ENCODE data around the gene CCM2. TPM values are rescaled to one million over a fixed set of nuclear protein-coding genes. Genes with fewer than 3 reads are reported as not detected.

CCM2 gene
- total and polyA plus RNA-seq, 2 experiments from 2014 or later = 24.9 to 40.1 TPM

DNA sequence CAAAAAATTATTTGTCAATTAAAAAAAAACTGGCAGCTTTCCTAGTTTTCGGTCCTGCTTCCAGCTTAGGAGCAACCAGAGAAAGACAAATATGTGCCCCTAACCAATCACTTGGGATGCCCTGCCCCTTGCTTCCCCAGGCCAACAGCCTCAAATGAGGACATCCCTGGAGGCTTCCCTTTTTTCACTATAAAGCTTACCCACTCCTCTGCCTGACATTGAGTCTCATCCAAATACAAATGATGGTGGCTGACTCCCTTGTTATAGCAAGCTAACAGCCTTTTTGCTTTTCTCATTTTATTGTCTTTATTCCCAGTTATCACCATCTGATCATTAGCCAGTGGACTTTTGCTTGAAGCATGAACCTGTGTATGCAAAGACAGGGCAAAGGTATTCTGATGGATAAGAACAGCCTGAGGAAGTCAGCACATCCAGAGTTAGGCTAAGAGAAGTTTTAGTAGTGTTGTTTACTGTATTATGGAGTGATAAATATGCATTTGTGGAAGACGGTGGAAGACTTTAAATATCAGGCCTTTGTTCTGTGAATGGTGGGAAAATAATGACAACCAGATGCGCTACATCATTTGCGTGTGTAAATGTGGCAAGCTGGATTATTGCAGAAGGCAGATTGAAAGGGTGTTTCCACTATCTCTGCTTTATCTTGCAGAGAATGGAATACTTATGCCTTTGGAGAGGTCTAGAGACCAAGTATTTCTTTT lies 1.7 kb upstream of the CCM2 start:
- no peaks in the 10 kb centered on the region for H3K36me3 ChIP-seq (ENCODE audit: insufficient read depth)
- ATAC-seq (no peak), DNase-seq (ENCODE audit: low spot score) (no peak)
- peaks cover 6% of the 10 kb centered on the region; the same call in 1 of the 2 replicates for H4K20me1 ChIP-seq (replicated peaks; ENCODE audit: insufficient read depth)
- no peak overlapping the region for H3K27ac Mint-ChIP-seq
- peaks cover 8% of the 10 kb centered on the region; the same call in 1 of the 2 replicates for H3F3A ChIP-seq (replicated peaks; ENCODE audit: low read depth)
- H3K36me3 Mint-ChIP-seq (ENCODE audit: low read depth) = no peaks in the 10 kb centered on the region
- H3K27me3 Mint-ChIP-seq (ENCODE audit: insufficient read depth, low read depth, poor library complexity) = peaks cover 8% of the 10 kb centered on the region
- H3K9me3 Mint-ChIP-seq = no peaks in the 10 kb centered on the region
- H3K27me3 ChIP-seq (ENCODE audit: insufficient read depth) = no peaks in the 10 kb centered on the region
- H2AFZ ChIP-seq = no peak overlapping the region
- no peak for TF ChIP-seq CREB1 (CRISPR knock-in tag; IDR thresholded peaks at IDR 0.05; ENCODE audit: low read depth)
- TF ChIP-seq, protein P1, sequence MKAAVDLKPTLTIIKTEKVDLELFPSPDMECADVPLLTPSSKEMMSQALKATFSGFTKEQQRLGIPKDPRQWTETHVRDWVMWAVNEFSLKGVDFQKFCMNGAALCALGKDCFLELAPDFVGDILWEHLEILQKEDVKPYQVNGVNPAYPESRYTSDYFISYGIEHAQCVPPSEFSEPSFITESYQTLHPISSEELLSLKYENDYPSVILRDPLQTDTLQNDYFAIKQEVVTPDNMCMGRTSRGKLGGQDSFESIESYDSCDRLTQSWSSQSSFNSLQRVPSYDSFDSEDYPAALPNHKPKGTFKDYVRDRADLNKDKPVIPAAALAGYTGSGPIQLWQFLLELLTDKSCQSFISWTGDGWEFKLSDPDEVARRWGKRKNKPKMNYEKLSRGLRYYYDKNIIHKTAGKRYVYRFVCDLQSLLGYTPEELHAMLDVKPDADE (IDR thresholded peaks at IDR 0.05) = no peak
- no peak for TF ChIP-seq EZH2phosphoT487 (IDR thresholded peaks at IDR 0.05; ENCODE audit: unreplicated experiment)
- TF ChIP-seq ZNF331 (CRISPR knock-in tag; IDR thresholded peaks at IDR 0.05; ENCODE audit: low read depth) = no peak
- TF ChIP-seq, protein P2, sequence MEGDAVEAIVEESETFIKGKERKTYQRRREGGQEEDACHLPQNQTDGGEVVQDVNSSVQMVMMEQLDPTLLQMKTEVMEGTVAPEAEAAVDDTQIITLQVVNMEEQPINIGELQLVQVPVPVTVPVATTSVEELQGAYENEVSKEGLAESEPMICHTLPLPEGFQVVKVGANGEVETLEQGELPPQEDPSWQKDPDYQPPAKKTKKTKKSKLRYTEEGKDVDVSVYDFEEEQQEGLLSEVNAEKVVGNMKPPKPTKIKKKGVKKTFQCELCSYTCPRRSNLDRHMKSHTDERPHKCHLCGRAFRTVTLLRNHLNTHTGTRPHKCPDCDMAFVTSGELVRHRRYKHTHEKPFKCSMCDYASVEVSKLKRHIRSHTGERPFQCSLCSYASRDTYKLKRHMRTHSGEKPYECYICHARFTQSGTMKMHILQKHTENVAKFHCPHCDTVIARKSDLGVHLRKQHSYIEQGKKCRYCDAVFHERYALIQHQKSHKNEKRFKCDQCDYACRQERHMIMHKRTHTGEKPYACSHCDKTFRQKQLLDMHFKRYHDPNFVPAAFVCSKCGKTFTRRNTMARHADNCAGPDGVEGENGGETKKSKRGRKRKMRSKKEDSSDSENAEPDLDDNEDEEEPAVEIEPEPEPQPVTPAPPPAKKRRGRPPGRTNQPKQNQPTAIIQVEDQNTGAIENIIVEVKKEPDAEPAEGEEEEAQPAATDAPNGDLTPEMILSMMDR (conservative IDR thresholded peaks at IDR 0.05; ENCODE audit: low read depth in 2 of 2) = no peak
- no peak for TF ChIP-seq POLR2AphosphoS5 (IDR thresholded peaks at IDR 0.05; ENCODE audit: low read depth)
- no peak for TF ChIP-seq STAT1 (IDR thresholded peaks at IDR 0.05; ENCODE audit: unreplicated experiment)
- TF ChIP-seq ZNF114 (CRISPR knock-in tag; IDR thresholded peaks at IDR 0.05) = no peak
- no peak for TF ChIP-seq JUNB (IDR thresholded peaks at IDR 0.05; ENCODE audit: unreplicated experiment)
- no peak for TF ChIP-seq EZH2 (IDR thresholded peaks at IDR 0.05; ENCODE audit: low read depth, unreplicated experiment)
- TF ChIP-seq NANOG (IDR thresholded peaks at IDR 0.05; ENCODE audit: borderline replicate concordance) = no peak
- TF ChIP-seq, protein P3, sequence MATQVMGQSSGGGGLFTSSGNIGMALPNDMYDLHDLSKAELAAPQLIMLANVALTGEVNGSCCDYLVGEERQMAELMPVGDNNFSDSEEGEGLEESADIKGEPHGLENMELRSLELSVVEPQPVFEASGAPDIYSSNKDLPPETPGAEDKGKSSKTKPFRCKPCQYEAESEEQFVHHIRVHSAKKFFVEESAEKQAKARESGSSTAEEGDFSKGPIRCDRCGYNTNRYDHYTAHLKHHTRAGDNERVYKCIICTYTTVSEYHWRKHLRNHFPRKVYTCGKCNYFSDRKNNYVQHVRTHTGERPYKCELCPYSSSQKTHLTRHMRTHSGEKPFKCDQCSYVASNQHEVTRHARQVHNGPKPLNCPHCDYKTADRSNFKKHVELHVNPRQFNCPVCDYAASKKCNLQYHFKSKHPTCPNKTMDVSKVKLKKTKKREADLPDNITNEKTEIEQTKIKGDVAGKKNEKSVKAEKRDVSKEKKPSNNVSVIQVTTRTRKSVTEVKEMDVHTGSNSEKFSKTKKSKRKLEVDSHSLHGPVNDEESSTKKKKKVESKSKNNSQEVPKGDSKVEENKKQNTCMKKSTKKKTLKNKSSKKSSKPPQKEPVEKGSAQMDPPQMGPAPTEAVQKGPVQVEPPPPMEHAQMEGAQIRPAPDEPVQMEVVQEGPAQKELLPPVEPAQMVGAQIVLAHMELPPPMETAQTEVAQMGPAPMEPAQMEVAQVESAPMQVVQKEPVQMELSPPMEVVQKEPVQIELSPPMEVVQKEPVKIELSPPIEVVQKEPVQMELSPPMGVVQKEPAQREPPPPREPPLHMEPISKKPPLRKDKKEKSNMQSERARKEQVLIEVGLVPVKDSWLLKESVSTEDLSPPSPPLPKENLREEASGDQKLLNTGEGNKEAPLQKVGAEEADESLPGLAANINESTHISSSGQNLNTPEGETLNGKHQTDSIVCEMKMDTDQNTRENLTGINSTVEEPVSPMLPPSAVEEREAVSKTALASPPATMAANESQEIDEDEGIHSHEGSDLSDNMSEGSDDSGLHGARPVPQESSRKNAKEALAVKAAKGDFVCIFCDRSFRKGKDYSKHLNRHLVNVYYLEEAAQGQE (IDR thresholded peaks at IDR 0.05; ENCODE audit: unreplicated experiment) = no peak
- TF ChIP-seq, protein P4, sequence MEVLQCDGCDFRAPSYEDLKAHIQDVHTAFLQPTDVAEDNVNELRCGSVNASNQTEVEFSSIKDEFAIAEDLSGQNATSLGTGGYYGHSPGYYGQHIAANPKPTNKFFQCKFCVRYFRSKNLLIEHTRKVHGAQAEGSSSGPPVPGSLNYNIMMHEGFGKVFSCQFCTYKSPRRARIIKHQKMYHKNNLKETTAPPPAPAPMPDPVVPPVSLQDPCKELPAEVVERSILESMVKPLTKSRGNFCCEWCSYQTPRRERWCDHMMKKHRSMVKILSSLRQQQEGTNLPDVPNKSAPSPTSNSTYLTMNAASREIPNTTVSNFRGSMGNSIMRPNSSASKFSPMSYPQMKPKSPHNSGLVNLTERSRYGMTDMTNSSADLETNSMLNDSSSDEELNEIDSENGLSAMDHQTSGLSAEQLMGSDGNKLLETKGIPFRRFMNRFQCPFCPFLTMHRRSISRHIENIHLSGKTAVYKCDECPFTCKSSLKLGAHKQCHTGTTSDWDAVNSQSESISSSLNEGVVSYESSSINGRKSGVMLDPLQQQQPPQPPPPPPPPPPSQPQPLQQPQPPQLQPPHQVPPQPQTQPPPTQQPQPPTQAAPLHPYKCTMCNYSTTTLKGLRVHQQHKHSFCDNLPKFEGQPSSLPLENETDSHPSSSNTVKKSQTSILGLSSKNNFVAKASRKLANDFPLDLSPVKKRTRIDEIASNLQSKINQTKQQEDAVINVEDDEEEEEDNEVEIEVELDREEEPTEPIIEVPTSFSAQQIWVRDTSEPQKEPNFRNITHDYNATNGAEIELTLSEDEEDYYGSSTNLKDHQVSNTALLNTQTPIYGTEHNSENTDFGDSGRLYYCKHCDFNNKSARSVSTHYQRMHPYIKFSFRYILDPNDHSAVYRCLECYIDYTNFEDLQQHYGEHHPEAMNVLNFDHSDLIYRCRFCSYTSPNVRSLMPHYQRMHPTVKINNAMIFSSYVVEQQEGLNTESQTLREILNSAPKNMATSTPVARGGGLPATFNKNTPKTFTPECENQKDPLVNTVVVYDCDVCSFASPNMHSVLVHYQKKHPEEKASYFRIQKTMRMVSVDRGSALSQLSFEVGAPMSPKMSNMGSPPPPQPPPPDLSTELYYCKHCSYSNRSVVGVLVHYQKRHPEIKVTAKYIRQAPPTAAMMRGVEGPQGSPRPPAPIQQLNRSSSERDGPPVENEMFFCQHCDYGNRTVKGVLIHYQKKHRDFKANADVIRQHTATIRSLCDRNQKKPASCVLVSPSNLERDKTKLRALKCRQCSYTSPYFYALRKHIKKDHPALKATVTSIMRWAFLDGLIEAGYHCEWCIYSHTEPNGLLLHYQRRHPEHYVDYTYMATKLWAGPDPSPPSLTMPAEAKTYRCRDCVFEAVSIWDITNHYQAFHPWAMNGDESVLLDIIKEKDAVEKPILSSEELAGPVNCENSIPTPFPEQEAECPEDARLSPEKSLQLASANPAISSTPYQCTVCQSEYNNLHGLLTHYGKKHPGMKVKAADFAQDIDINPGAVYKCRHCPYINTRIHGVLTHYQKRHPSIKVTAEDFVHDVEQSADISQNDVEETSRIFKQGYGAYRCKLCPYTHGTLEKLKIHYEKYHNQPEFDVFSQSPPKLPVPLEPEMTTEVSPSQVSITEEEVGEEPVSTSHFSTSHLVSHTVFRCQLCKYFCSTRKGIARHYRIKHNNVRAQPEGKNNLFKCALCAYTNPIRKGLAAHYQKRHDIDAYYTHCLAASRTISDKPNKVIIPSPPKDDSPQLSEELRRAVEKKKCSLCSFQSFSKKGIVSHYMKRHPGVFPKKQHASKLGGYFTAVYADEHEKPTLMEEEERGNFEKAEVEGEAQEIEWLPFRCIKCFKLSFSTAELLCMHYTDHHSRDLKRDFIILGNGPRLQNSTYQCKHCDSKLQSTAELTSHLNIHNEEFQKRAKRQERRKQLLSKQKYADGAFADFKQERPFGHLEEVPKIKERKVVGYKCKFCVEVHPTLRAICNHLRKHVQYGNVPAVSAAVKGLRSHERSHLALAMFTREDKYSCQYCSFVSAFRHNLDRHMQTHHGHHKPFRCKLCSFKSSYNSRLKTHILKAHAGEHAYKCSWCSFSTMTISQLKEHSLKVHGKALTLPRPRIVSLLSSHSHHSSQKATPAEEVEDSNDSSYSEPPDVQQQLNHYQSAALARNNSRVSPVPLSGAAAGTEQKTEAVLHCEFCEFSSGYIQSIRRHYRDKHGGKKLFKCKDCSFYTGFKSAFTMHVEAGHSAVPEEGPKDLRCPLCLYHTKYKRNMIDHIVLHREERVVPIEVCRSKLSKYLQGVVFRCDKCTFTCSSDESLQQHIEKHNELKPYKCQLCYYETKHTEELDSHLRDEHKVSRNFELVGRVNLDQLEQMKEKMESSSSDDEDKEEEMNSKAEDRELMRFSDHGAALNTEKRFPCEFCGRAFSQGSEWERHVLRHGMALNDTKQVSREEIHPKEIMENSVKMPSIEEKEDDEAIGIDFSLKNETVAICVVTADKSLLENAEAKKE (CRISPR knock-in tag; IDR thresholded peaks at IDR 0.05) = no peak
- H3K4me1 ChIP-seq (ENCODE audit: insufficient read depth) = peaks cover 13% of the 10 kb centered on the region
- 0 out of 2 replicates have a peak overlapping the region, but pooled peaks have one; percentile 91 for H3K27ac ChIP-seq (ENCODE audit: low read depth)
- peak overlapping the region; percentile 84; the same call in 1 of the 2 replicates for H3K4me3 ChIP-seq
- H3K79me2 ChIP-seq (replicated peaks; ENCODE audit: insufficient read depth) = peaks cover 29% of the 10 kb centered on the region
- H3K4me2 ChIP-seq = peak overlapping the region; percentile 90
- no peaks in the 10 kb centered on the region for H3K9me2 ChIP-seq (ENCODE audit: insufficient read depth)
- H3K4me3 Mint-ChIP-seq = peak overlapping the region; percentile 93
- peaks cover 11% of the 10 kb centered on the region; the same call in 2 of the 3 replicates for H3K4me1 Mint-ChIP-seq

Measured in GM23338 (cell line).